Activated T-helper 9 cell treated with anti-CD3 and anti-CD28 coated beads, Interleukin-2, amount 50 U/mL, for 16 hours (primary cell): ENCODE measurements around the gene FANCM.

Experiments
- DNase-seq: peaks from one replicate; pipeline ENCODE4 v3.0.0-alpha.2; 2020; ENCODE audit warnings: low read depth

FANCM gene

DNA sequence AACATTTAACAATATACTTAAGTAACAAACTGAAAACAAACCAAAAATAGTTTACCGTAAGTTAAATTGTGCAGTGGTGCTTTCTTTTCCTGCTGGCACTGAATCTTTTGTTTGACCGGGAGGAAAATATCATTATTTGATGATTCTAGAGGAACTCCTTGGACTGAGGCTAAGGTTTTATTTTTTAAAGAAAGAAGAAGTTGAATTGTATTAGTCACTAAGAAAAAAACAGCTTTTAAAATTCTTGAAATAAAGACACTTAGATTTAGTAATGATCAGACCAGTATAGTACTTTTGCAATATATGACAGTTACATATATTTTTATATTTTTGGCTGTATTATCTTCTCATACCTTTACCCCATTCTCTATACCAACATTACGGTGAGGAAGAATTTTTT lies 107.0 kb downstream of the FANCM start:
- DNase-seq, result no peak

DNA sequence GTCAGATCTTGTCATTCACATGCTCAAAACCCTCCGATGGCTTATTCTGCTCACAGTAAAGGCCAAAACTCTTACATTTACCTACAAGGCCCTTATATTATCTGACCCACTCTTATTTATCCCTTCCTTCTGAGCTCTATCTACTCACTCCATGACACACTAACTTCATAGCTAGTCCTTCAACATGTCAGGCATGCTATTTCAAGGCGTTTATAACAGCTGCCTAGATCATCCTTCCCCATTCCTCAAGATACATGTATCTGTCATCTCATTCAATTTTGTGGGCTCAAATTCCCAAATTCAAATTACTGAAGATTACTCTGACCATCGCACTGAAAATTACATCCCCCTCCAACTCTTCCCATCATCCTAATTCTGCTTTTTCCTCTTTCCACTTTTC lies 110.4 kb downstream of the FANCM start:
- no peak for DNase-seq

- DNase-seq, result no peak
Measured at GRCh38 chr14:45246691-45247090, 111.0 kb downstream of the FANCM start.

- no peak for DNase-seq
Measured at GRCh38 chr14:45247427-45247826, 111.7 kb downstream of the FANCM start.

GRCh38 chr14:45249856-45250575 lies 114.3 kb downstream of the FANCM start:
- no peak for DNase-seq
